Right lobe of liver (tissue), 6 donors: ENCODE results near the gene PTPRN2. TPM values are rescaled to one million over a fixed set of nuclear protein-coding genes. Genes with fewer than 3 reads are reported as not detected.

Experiments used
- ATAC-seq, 4 donors: fragments of 200-7000 bp; cut with Tn5 transposase; one replicate each; pipeline ENCODE4 v1.9.1; 2020; ENCODE audit warnings: mild to moderate bottlenecking in 4 of 4, moderate library complexity in 4 of 4
- DNase-seq, 3 donors: peaks; one replicate each; pipeline ENCODE4 v3.0.0-alpha.2; 2020
- H3K27ac ChIP-seq, 3 donors: fragments of 200-600 bp; one replicate each; pipeline ENCODE4 v1.8.0; 2022
- H3K27me3 ChIP-seq, 2 donors: fragments of 200-600 bp; one replicate each; pipeline ENCODE4 v1.8.0; 2022
- H3K36me3 ChIP-seq, 4 donors: fragments of 200-600 bp; sonication (generic) in 1 of 4; one replicate each; pipeline versions ENCODE4 v1.5.1 to v1.8.0; 2017 to 2022; ENCODE audit warnings: control low read depth in 1 of 4
- H3K4me1 ChIP-seq, 4 donors: fragments of 200-600 bp; sonication (generic) in 1 of 4; one replicate each; pipeline versions ENCODE4 v1.5.1 to v1.8.0; 2017 to 2022; ENCODE audit warnings: control low read depth in 1 of 4
- H3K4me3 ChIP-seq, 3 donors: fragments of 200-600 bp; one replicate each; pipeline ENCODE4 v1.8.0; 2022
- H3K9me3 ChIP-seq, 4 donors: fragments of 200-600 bp; sonication (generic) in 1 of 4; one replicate each; pipeline versions ENCODE4 v1.5.1 to v1.8.0; 2017 to 2022; ENCODE audit warnings: control low read depth in 1 of 4
- CTCF ChIP-seq, 4 donors: fragments of 200-600 bp in 3 of 4; fragments of 450-650 bp in 1 of 4; IDR thresholded peaks; one replicate each; pipeline versions ENCODE4 v1.5.1 to v1.8.0; 2016 to 2022; ENCODE audit warnings: antibody characterized with exemption in 4 of 4, mild to moderate bottlenecking in 2 of 4
- POLR2A ChIP-seq: fragments of 450-650 bp; IDR thresholded peaks from one replicate; pipeline ENCODE4 v1.6.1; 2017; ENCODE audit warnings: antibody characterized with exemption, mild to moderate bottlenecking
- WGBS: methylation state at CpG from one replicate; pipeline ENCODE4 v1.1.6; 2018; ENCODE audit warnings: low coverage, low lambda C conversion rate; ENCODE audit not compliant: insufficient coverage; ENCODE audit errors: missing lambda C conversion rate; 5-methylcytosine and 5-hydroxymethylcytosine counted together
- intact Hi-C, 2 donors: fragments of 100-400 bp; cut with DNase I; formaldehyde crosslinking; loops; one replicate each; pipeline versions ENCODE4 v1.11.2 to v1.14.1; 2022
- total RNA-seq, 6 experiments: library from RNA; depleted of rRNA in 2 of 6; stranded (reverse); fragments of >200 nt in 2 of 6; fragmentation: NEBNext Ultra II Directional in 3 of 6; extraction: Animal tissue kit (Norgen Biotek cat#: 25700) in 3 of 6; gene quantifications; one replicate each; pipeline versions ENCODE4 v1.1.0 to v1.2.4, GENCODE V29; 2016 to 2023
- donor health status: DM: no; HTN: yes; CAD: no.
- donor health status: DM: no; HTN: no; CAD: no.
- donor health status: DM: no; HTN: no; CAD: no.
- donor health status: DM: no; HTN: yes; CAD: no.
- donor health status: DM: no; HTN: yes; CAD: no.

The PTPRN2 gene
- total RNA-seq, 6 experiments from 2014 or later, result 0.15 to 0.87 (median 0.67) TPM

- ATAC-seq, result no peak
- intact Hi-C loops, result no loop called here
- H3K27ac ChIP-seq, result no peak overlapping the region
Observed at GRCh38 chr7:157827045-157827862, 760.4 kb downstream of the PTPRN2 start.

GRCh38 chr7:157826566-157826965 lies 761.1 kb downstream of the PTPRN2 start:
- H3K9me3 ChIP-seq, result no peaks in the 10 kb centered on the region
- no peak overlapping the region for H3K4me3 ChIP-seq
- no peaks in the 10 kb centered on the region for H3K36me3 ChIP-seq
- H3K27me3 ChIP-seq, result no peaks in the 10 kb centered on the region
- no peak for ATAC-seq
- WGBS, result 89% methylated on average over 5 of the region's 17 CpGs
- H3K4me1 ChIP-seq, result no peaks in the 10 kb centered on the region
- peak in 1 of 3 donors; percentile 35 for DNase-seq
- H3K27ac ChIP-seq, result no peak overlapping the region
- intact Hi-C loops, result no loop called here
- TF ChIP-seq POLR2A (no peak), CTCF (IDR thresholded peaks at IDR 0.05) (no peak)

More at GRCh38 chr7:157827045-157827862, 760.4 kb downstream of the PTPRN2 start:
- no peaks in the 10 kb centered on the region for H3K9me3 ChIP-seq
- TF ChIP-seq POLR2A (no peak), CTCF (IDR thresholded peaks at IDR 0.05) (no peak)
- no peak overlapping the region for H3K4me3 ChIP-seq
- H3K27me3 ChIP-seq, result no peaks in the 10 kb centered on the region
- peak in 1 of 3 donors; percentile 27 for DNase-seq
- H3K36me3 ChIP-seq, result no peaks in the 10 kb centered on the region
- H3K4me1 ChIP-seq, result no peaks in the 10 kb centered on the region
- 47% methylated on average over 11 of the region's 23 CpGs for WGBS

- H3K27me3 ChIP-seq, result no peaks in the 10 kb centered on the region
- no peaks in the 10 kb centered on the region for H3K36me3 ChIP-seq
- ATAC-seq, result no peak
- DNase-seq, result no peak
- no peaks in the 10 kb centered on the region for H3K9me3 ChIP-seq
- intact Hi-C loops, result no loop called here
- H3K27ac ChIP-seq, result no peak overlapping the region
- TF ChIP-seq POLR2A (no peak), CTCF (IDR thresholded peaks at IDR 0.05) (no peak)
- no peak overlapping the region for H3K4me3 ChIP-seq
- H3K4me1 ChIP-seq, result no peaks in the 10 kb centered on the region
- WGBS, result 33% methylated on average over 5 of the region's 6 CpGs
Observed at GRCh38 chr7:157825325-157825724, 762.3 kb downstream of the PTPRN2 start.

GRCh38 chr7:157824819-157825121 lies 762.9 kb downstream of the PTPRN2 start:
- Histone ChIP-seq H3K4me1 (no peaks in the 10 kb centered on the region), H3K27me3 (no peaks in the 10 kb centered on the region), H3K4me3 (no peak overlapping the region), H3K9me3 (no peaks in the 10 kb centered on the region), H3K36me3 (no peaks in the 10 kb centered on the region), H3K27ac (no peak overlapping the region)
- TF ChIP-seq POLR2A, result no peak
- TF ChIP-seq CTCF (IDR thresholded peaks at IDR 0.05), result no peak
- WGBS, result 29% methylated on average over 1 of the region's 8 CpGs
- ATAC-seq, result no peak
- intact Hi-C loops, result no loop called here
- DNase-seq, result no peak
